Stimulated activated CD8-positive, alpha-beta memory T cell treated with anti-CD3 and anti-CD28 coated beads, Interleukin-7, amount 100 ng/mL, for 48 hours (primary cell): ENCODE measurements around the gene IFI35.
"Not testable (repeated sequence)": the region's sequence is repeated elsewhere in the genome, so short reads cannot be mapped to it uniquely, and the experiment has no call there.

Experiments
- DNase-seq, 2 donors: peaks; one replicate each; pipeline ENCODE4 v3.0.0-alpha.2; 2020; ENCODE audit warnings: low read depth in 1 of 2; ENCODE audit errors: extremely low read depth in 1 of 2

IFI35 gene

GRCh38 chr17:43044024-43044423 is 37.4 kb downstream of the IFI35 start:
- DNase-seq: no peak

GRCh38 chr17:43051969-43052368 is 45.4 kb downstream of the IFI35 start:
- DNase-seq: no peak

DNA sequence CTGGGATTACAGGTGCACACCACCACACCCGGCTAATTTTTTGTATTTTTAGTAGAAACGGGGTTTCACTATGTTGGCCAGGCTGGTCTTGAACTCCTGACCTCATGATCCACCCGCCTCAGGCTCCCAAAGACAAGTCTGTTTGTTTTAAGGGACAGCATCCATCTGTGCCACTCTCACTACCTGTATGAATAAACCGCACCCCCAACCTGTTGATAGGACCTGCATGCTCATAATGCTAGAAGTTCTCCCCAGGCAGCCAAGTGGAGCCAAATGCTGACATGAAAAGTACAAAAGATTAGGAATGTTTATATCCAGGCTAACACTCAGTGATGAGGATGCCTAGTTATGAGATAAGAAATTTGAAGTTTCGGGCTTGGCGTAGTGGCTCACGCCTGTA is 46.4 kb downstream of the IFI35 start:
- DNase-seq: not testable (repeated sequence)

DNA sequence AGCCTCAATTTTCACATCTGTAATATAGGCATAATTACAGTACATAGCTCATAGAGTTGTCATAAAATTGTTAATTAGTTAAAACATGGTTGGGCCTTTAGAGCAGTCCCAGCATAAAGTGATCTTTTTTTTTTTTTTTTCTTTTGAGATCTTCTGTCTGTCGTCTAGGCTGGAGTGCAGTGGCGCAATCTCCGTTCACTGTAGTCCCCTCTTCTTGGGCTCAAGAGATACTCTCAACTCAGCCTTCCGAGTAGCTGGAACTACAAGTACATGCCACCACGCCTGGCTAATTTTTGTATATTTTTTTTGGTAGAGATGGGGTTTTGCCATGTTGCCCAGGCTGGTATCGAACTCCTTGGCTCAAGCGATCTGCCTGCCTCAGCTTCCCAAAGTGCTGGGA is 49.5 kb downstream of the IFI35 start:
- no peak for DNase-seq

DNA sequence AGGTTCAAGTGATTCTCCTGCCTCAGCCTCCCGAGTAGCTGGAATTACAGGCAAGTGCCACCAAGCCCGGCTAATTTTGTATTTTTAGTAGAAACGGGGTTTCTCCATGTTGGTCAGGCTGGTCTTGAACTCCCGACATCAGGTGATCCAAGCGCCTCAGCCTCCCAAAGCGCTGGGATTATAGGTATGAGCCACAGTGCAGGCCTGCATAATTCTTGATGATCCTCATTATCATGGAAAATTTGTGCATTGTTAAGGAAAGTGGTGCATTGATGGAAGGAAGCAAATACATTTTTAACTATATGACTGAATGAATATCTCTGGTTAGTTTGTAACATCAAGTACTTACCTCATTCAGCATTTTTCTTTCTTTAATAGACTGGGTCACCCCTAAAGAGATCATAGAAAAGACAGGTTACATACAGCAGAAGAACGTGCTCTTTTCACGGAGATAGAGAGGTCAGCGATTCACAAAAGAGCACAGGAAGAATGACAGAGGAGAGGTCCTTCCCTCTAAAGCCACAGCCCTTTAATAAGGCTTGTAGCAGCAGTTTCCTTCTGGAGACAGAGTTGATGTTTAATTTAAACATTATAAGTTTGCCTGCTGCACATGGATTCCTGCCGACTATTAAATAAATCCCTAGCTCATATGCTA is 56.5 kb downstream of the IFI35 start:
- DNase-seq: no peak
